ENCODE data around the gene ACTMAP. TPM values are rescaled to one million over a fixed set of nuclear protein-coding genes. Genes with fewer than 3 reads are reported as not detected.

ACTMAP gene
- total and polyA plus RNA-seq, 4 donors: 5.3 to 27.7 (median 15.3) TPM

DNA sequence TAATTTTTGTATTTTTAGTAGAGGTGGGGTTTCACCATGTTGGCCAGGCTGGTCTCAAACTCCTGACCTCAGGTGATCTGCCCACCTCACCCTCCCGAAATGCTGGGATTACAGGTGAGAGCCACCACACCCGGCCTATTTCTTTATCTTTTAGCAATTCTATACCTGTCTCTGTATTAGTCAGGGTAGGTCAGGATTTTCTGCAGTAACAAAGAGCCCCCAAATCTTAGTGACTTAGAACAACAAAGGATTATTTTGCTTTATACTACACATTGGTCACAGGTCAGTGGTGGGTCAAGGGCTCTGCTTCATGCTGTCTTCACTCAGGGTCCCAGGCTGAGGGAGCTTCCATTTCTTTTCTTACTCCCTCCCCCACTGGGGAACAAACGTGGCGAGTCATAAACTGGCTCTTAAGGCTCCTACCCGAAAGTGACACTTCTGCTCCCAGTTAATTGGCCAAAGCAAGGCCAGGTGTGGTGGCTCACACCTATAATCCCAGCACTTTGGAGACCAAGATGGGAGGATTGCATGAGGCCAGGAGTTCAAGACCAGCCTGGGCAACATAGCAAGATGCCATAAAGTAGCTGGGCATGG is 26.5 kb downstream of the ACTMAP start:
- Histone ChIP-seq H3K27me3 (ENCODE audit: control insufficient read depth in 3 of 3, insufficient read depth in 3 of 3, low read length in 2 of 3) (no peaks in the 10 kb centered on the region), H3K9ac (ENCODE audit: insufficient read depth in 1 of 2, low read length in 2 of 2) (no peak overlapping the region), H3K9me3 (ENCODE audit: control insufficient read depth in 4 of 4, insufficient read depth in 3 of 4, low read length in 3 of 4) (peaks cover 0 to 5% (median 0%) of the 10 kb centered on the region in 4 donors), H3K4me1 (ENCODE audit: control insufficient read depth in 5 of 5, insufficient read depth in 5 of 5, low read length in 5 of 5) (peaks cover 8 to 13% (median 11%) of the 10 kb centered on the region in 5 donors), H3K36me3 (ENCODE audit: control insufficient read depth in 4 of 4, insufficient read depth in 4 of 4, low read length in 4 of 4) (peaks cover 19 to 33% (median 30%) of the 10 kb centered on the region in 4 donors), H3K27ac (ENCODE audit: low read depth in 1 of 2, low read length in 1 of 2) (peak overlapping the region in 1 of 2 donors; percentile 33), H3K4me3 (no peak overlapping the region)
- TF ChIP-seq, protein P1, sequence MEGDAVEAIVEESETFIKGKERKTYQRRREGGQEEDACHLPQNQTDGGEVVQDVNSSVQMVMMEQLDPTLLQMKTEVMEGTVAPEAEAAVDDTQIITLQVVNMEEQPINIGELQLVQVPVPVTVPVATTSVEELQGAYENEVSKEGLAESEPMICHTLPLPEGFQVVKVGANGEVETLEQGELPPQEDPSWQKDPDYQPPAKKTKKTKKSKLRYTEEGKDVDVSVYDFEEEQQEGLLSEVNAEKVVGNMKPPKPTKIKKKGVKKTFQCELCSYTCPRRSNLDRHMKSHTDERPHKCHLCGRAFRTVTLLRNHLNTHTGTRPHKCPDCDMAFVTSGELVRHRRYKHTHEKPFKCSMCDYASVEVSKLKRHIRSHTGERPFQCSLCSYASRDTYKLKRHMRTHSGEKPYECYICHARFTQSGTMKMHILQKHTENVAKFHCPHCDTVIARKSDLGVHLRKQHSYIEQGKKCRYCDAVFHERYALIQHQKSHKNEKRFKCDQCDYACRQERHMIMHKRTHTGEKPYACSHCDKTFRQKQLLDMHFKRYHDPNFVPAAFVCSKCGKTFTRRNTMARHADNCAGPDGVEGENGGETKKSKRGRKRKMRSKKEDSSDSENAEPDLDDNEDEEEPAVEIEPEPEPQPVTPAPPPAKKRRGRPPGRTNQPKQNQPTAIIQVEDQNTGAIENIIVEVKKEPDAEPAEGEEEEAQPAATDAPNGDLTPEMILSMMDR (IDR thresholded peaks at IDR 0.05; ENCODE audit: control extremely low read depth, extremely low read depth): no peak
- ATAC-seq (ENCODE audit: insufficient read depth, low FRiP score): no peak
- DNase-seq: no peak
- WGBS, 2 donors: 93 to 94% methylated on average over 5 of the region's 5 CpGs

DNA sequence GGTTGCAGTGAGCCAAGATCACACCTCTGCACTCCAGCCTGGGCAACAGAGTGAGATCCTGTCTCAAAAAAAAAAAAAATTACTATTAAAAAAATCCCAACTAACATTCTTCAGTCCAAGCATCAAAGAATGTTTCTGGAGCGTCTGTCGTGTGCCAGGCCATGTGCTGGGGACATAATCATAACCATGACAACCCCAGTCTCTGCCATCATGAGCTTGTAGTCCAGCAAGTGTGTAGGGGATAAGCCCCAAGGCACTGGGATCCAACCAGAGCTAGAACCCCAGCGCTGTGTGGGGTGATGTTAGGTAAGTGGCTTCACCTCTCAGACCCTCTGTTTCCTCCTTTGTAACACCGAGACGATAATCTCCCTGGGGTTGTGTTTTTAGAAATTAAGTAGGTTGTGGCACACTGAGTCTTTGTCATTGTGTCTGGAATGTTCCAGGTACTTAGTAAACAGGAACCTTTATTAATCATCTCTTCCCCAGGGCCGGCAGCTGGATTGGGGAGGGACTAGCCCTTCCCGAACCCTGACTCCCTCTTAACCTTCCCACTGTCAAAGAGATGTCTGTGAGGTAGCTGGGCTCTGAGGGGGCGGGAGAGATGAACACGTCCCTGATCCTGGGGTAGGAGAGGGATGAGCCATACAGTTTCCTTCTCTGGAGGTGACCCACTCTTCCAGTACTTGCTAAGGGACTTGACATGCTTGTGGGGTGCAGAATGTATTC is 28.2 kb downstream of the ACTMAP start:
- DNase-seq (no peak), ATAC-seq (ENCODE audit: insufficient read depth, low FRiP score) (no peak)
- Histone ChIP-seq H3K27me3 (ENCODE audit: control insufficient read depth in 3 of 3, insufficient read depth in 3 of 3, low read length in 2 of 3) (no peaks in the 10 kb centered on the region), H3K9me3 (ENCODE audit: control insufficient read depth in 4 of 4, insufficient read depth in 3 of 4, low read length in 3 of 4) (peaks cover 0 to 2% (median 0%) of the 10 kb centered on the region in 4 donors), H3K9ac (ENCODE audit: insufficient read depth in 1 of 2, low read length in 2 of 2) (no peak overlapping the region), H3K4me3 (no peak overlapping the region), H3K27ac (ENCODE audit: low read depth in 1 of 2, low read length in 1 of 2) (peak overlapping the region; percentile 62 to 92), H3K4me1 (ENCODE audit: control insufficient read depth in 5 of 5, insufficient read depth in 5 of 5, low read length in 5 of 5) (peaks cover 8 to 26% (median 13%) of the 10 kb centered on the region in 5 donors), H3K36me3 (ENCODE audit: control insufficient read depth in 4 of 4, insufficient read depth in 4 of 4, low read length in 4 of 4) (peaks cover 11 to 23% (median 17%) of the 10 kb centered on the region in 4 donors)
- WGBS, 2 donors: 65 to 81% methylated on average over 9 of the region's 9 CpGs
- TF ChIP-seq, protein P1 (IDR thresholded peaks at IDR 0.05; ENCODE audit: control extremely low read depth, extremely low read depth): no peak

DNA sequence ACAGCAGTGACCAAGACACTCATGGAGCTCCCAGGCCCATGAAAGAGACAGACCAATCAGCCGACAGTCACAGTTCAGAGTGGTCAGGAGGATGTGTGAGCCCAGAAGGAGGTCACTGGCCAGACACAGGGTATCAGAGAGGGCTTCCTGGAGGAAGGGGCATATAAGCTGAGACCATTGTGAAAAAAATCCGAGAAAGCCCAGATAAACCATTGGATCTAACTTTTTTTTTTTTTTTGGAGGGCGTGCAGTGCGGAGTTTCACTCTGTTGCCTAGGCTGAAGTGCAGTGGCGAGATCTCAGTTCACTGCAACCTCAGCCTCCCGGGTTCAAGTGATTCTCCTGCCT is 29.2 kb downstream of the ACTMAP start:
- TF ChIP-seq, protein P1 (IDR thresholded peaks at IDR 0.05; ENCODE audit: control extremely low read depth, extremely low read depth): no peak
- WGBS, 2 donors: 79 to 85% methylated on average over 6 of the region's 6 CpGs
- Histone ChIP-seq H3K9ac (ENCODE audit: insufficient read depth in 1 of 2, low read length in 2 of 2) (no peak overlapping the region), H3K27me3 (ENCODE audit: control insufficient read depth in 3 of 3, insufficient read depth in 3 of 3, low read length in 2 of 3) (no peaks in the 10 kb centered on the region), H3K36me3 (ENCODE audit: control insufficient read depth in 4 of 4, insufficient read depth in 4 of 4, low read length in 4 of 4) (peaks cover 6 to 18% (median 10%) of the 10 kb centered on the region in 4 donors), H3K9me3 (ENCODE audit: control insufficient read depth in 4 of 4, insufficient read depth in 3 of 4, low read length in 3 of 4) (no peaks in the 10 kb centered on the region), H3K4me1 (ENCODE audit: control insufficient read depth in 5 of 5, insufficient read depth in 5 of 5, low read length in 5 of 5) (peaks cover 11 to 29% (median 13%) of the 10 kb centered on the region in 5 donors), H3K4me3 (no peak overlapping the region), H3K27ac (ENCODE audit: low read depth in 1 of 2, low read length in 1 of 2) (peak overlapping the region; percentile 92 to 97)
- ATAC-seq (ENCODE audit: insufficient read depth, low FRiP score): no peak
- DNase-seq: no peak
